ENCODE data around the gene SLC12A5.

SLC12A5 gene

GRCh38 chr20:46040902-46041535, 12.0 kb downstream of the SLC12A5 start:
- TF ChIP-seq, protein P1, sequence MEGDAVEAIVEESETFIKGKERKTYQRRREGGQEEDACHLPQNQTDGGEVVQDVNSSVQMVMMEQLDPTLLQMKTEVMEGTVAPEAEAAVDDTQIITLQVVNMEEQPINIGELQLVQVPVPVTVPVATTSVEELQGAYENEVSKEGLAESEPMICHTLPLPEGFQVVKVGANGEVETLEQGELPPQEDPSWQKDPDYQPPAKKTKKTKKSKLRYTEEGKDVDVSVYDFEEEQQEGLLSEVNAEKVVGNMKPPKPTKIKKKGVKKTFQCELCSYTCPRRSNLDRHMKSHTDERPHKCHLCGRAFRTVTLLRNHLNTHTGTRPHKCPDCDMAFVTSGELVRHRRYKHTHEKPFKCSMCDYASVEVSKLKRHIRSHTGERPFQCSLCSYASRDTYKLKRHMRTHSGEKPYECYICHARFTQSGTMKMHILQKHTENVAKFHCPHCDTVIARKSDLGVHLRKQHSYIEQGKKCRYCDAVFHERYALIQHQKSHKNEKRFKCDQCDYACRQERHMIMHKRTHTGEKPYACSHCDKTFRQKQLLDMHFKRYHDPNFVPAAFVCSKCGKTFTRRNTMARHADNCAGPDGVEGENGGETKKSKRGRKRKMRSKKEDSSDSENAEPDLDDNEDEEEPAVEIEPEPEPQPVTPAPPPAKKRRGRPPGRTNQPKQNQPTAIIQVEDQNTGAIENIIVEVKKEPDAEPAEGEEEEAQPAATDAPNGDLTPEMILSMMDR (IDR thresholded peaks at IDR 0.05; ENCODE audit: extremely low read depth, insufficient read depth, missing control alignments): no peak
- in situ Hi-C loops (cut with MboI; ENCODE audit: low pct_unique_long_range_greater_than_20kb, low sequenced_read_pairs, unreplicated experiment): no loop called here
- peak; percentile 67 for DNase-seq (ENCODE audit: low spot score)

GRCh38 chr20:46043556-46043955, 14.5 kb downstream of the SLC12A5 start:
- DNase-seq (ENCODE audit: low spot score): no peak
- in situ Hi-C loops (cut with MboI; ENCODE audit: low pct_unique_long_range_greater_than_20kb, low sequenced_read_pairs, unreplicated experiment): no loop called here
- TF ChIP-seq, protein P1 (IDR thresholded peaks at IDR 0.05; ENCODE audit: extremely low read depth, insufficient read depth, missing control alignments): no peak

GRCh38 chr20:46044896-46045295, 15.9 kb downstream of the SLC12A5 start:
- DNase-seq (ENCODE audit: low spot score): no peak
- in situ Hi-C loops (cut with MboI; ENCODE audit: low pct_unique_long_range_greater_than_20kb, low sequenced_read_pairs, unreplicated experiment): no loop called here
- TF ChIP-seq, protein P1 (IDR thresholded peaks at IDR 0.05; ENCODE audit: extremely low read depth, insufficient read depth, missing control alignments): no peak

DNA sequence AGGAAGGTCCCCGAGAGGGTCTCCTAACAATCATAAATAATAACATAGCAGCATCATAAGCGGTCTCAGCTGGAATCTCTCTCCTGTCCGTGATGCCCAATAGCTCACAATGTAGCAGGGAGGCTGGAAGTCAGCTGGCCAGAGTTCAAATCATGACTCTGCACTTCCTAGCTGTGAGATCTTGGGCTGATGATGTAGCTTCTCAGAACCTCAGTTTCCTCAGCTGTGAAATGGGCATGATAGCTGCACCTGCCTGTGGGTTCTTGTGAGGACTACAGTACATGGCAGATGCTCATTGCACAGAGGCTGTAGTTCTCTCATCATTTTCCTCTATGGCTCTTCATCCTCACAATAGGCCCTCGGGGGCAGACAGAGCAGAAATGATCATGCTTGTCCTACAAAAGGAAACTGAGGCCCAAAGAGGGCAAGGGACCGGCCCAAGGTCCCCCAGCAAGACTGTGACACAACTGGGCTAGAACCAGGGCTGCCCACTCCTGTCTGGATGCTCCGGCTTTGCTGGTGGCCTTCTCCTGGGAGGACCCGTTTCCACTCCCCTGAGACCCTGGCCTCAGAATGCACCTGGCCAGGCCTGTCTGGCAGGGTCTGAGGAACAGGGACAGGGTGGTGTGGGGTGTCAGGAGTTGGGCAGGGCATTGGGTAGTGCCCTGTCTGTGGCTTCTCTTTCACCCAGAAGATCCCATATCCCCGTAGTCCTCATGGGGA, 17.7 kb downstream of the SLC12A5 start:
- TF ChIP-seq, protein P1 (IDR thresholded peaks at IDR 0.05; ENCODE audit: extremely low read depth, insufficient read depth, missing control alignments): no peak
- in situ Hi-C loops (cut with MboI; ENCODE audit: low pct_unique_long_range_greater_than_20kb, low sequenced_read_pairs, unreplicated experiment): no loop called here
- no peak for DNase-seq (ENCODE audit: low spot score)

DNA sequence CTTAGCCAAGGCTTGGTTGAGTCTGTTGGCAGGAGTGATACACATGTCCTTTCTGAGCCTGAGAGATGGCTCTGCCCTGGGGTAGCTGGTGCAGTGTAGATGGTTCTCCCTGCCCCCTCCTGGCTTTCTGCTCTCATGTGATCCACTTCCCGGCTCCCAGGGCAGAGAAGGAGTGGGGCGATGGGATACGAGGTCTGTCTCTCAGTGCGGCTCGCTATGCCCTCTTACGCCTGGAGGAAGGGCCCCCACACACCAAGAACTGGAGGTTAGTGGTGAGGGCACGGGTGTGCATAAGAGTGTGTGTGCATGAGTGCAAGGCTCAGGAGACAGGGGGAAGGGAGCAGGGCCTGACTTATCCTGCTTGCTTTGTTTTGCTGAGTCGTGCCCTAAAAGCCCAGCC, 18.8 kb downstream of the SLC12A5 start:
- TF ChIP-seq, protein P1 (IDR thresholded peaks at IDR 0.05; ENCODE audit: extremely low read depth, insufficient read depth, missing control alignments): no peak
- DNase-seq (ENCODE audit: low spot score): no peak
- in situ Hi-C loops (cut with MboI; ENCODE audit: low pct_unique_long_range_greater_than_20kb, low sequenced_read_pairs, unreplicated experiment): no loop called here

- no peak for DNase-seq (ENCODE audit: low spot score)
- in situ Hi-C loops (cut with MboI; ENCODE audit: low pct_unique_long_range_greater_than_20kb, low sequenced_read_pairs, unreplicated experiment): no loop called here
- TF ChIP-seq, protein P1 (IDR thresholded peaks at IDR 0.05; ENCODE audit: extremely low read depth, insufficient read depth, missing control alignments): no peak
Observed at GRCh38 chr20:46049190-46049589, 20.2 kb downstream of the SLC12A5 start.
